ENCODE results near the gene RIT2.

RIT2 gene

GRCh38 chr18:43115076-43115921 is at the start of gene RIT2:
Gene RIT2, minus strand, starts transcription at chr18:43115685.
- no peak for DNase-seq (ENCODE audit: low read depth)

GRCh38 chr18:43161528-43161927 is 46.0 kb upstream of the RIT2 start:
- DNase-seq (ENCODE audit: low read depth): no peak

- no peak for DNase-seq (ENCODE audit: low read depth)
These were observed 45.0 kb upstream of the RIT2 start for GRCh38 chr18:43160509-43160908.

- DNase-seq (ENCODE audit: low read depth): no peak
These were observed 44.4 kb upstream of the RIT2 start for GRCh38 chr18:43159926-43160325.

- DNase-seq (ENCODE audit: low read depth): no peak
These were observed 43.7 kb upstream of the RIT2 start for GRCh38 chr18:43159086-43159770.

GRCh38 chr18:43158381-43158780 is 42.9 kb upstream of the RIT2 start:
- DNase-seq (ENCODE audit: low read depth): no peak

GRCh38 chr18:43155842-43156241 is 40.4 kb upstream of the RIT2 start:
- DNase-seq (ENCODE audit: low read depth): no peak

- DNase-seq (ENCODE audit: low read depth): no peak
These were observed 32.7 kb upstream of the RIT2 start for GRCh38 chr18:43148231-43148630.

GRCh38 chr18:43141208-43141607 is 25.7 kb upstream of the RIT2 start:
- no peak for DNase-seq (ENCODE audit: low read depth)

- DNase-seq (ENCODE audit: low read depth): no peak
These were observed 23.9 kb upstream of the RIT2 start for GRCh38 chr18:43139288-43139946.

- DNase-seq (ENCODE audit: low read depth): no peak
These were observed 19.4 kb upstream of the RIT2 start for GRCh38 chr18:43134876-43135275.

- no peak for DNase-seq (ENCODE audit: low read depth)
These were observed 15.3 kb upstream of the RIT2 start for GRCh38 chr18:43130716-43131260.

GRCh38 chr18:43129946-43130524 is 14.6 kb upstream of the RIT2 start:
- DNase-seq (ENCODE audit: low read depth): no peak

GRCh38 chr18:43125471-43125870 is 10.0 kb upstream of the RIT2 start:
- DNase-seq (ENCODE audit: low read depth): no peak

- no peak for DNase-seq (ENCODE audit: low read depth)
These were observed 7.5 kb upstream of the RIT2 start for GRCh38 chr18:43122955-43123354.

GRCh38 chr18:43116699-43117294 is 1.3 kb upstream of the RIT2 start:
- no peak for DNase-seq (ENCODE audit: low read depth)

GRCh38 chr18:43113220-43113895 is 2.1 kb downstream of the RIT2 start:
- DNase-seq (ENCODE audit: low read depth): no peak

- no peak for DNase-seq (ENCODE audit: low read depth)
These were observed 6.6 kb downstream of the RIT2 start for GRCh38 chr18:43108882-43109281.

GRCh38 chr18:43108469-43108868 is 7.0 kb downstream of the RIT2 start:
- DNase-seq (ENCODE audit: low read depth): no peak

GRCh38 chr18:43093646-43094045 is 21.8 kb downstream of the RIT2 start:
- DNase-seq (ENCODE audit: low read depth): no peak

GRCh38 chr18:43092539-43092938 is 22.9 kb downstream of the RIT2 start:
- no peak for DNase-seq (ENCODE audit: low read depth)

Data from stimulated activated CD8-positive, alpha-beta memory T cell treated with anti-CD3 and anti-CD28 coated beads, Interleukin-15, amount 100 ng/mL, for 24 hours (primary cell).